Muscle of arm (tissue), 12 donors: ENCODE measurements around the gene APOC3. TPM values are rescaled to one million over a fixed set of nuclear protein-coding genes. Genes with fewer than 3 reads are reported as not detected.
"Not testable (repeated sequence)": the region's sequence is repeated elsewhere in the genome, so short reads cannot be mapped to it uniquely, and the experiment has no call there.

Experiments
- DNase-seq: peaks from one replicate; pipeline ENCODE4 v3.0.0-alpha.2; 2013
- polyA plus RNA-seq, 12 donors: library from polyadenylated mRNA; unstranded; fragments of 120-200 nt; gene quantifications; one replicate each; pipeline ENCODE4 v1.2.1, GENCODE V29; 2013; ENCODE audit not compliant: insufficient read length in 12 of 12

APOC3 gene
- polyA plus RNA-seq, 12 donors: 0.36 to 8.7 (median 0.96) TPM; not detected in 6

GRCh38 chr11:116801662-116802061 is 28.0 kb upstream of the APOC3 start:
- DNase-seq: not testable (repeated sequence)

GRCh38 chr11:116804001-116804400 is 25.7 kb upstream of the APOC3 start:
- DNase-seq: no peak

- DNase-seq: no peak
Measured at GRCh38 chr11:116807601-116808261, 22.0 kb upstream of the APOC3 start.

GRCh38 chr11:116808262-116809175 is 21.2 kb upstream of the APOC3 start:
- no peak for DNase-seq

GRCh38 chr11:116811194-116811593 is 18.5 kb upstream of the APOC3 start:
- DNase-seq: no peak

GRCh38 chr11:116812109-116812508 is 17.6 kb upstream of the APOC3 start:
- DNase-seq: no peak

GRCh38 chr11:116813170-116813569 is 16.5 kb upstream of the APOC3 start:
- DNase-seq: no peak

GRCh38 chr11:116813781-116814471 is 15.8 kb upstream of the APOC3 start:
- DNase-seq: no peak

GRCh38 chr11:116814502-116814901 is 15.2 kb upstream of the APOC3 start:
- no peak for DNase-seq

GRCh38 chr11:116819049-116819448 is 10.7 kb upstream of the APOC3 start:
- DNase-seq: no peak

GRCh38 chr11:116821050-116821918 is 8.4 kb upstream of the APOC3 start:
- DNase-seq: no peak

GRCh38 chr11:116822575-116822974 is 7.1 kb upstream of the APOC3 start:
- DNase-seq: no peak

GRCh38 chr11:116823031-116823843 is 6.5 kb upstream of the APOC3 start, which contains the start of gene APOA4:
TSS of gene APOA4 (minus strand) at chr11:116823304. CDS start at chr11:116823191, 113 bp downstream.
- no peak for DNase-seq

GRCh38 chr11:116825434-116825833 is 4.3 kb upstream of the APOC3 start:
- DNase-seq: no peak

- DNase-seq: no peak
Measured at GRCh38 chr11:116825854-116826750, 3.6 kb upstream of the APOC3 start.

- no peak for DNase-seq
Measured at GRCh38 chr11:116826751-116827431, 2.8 kb upstream of the APOC3 start.

GRCh38 chr11:116827461-116827860 is 2.2 kb upstream of the APOC3 start:
- no peak for DNase-seq

GRCh38 chr11:116828632-116829524 is 829 bp upstream of the APOC3 start:
- DNase-seq: no peak
